ENCODE data around the gene TMEM69. TPM values are rescaled to one million over a fixed set of nuclear protein-coding genes. Genes with fewer than 3 reads are reported as not detected.
"Not testable (repeated sequence)": the region's sequence is repeated elsewhere in the genome, so short reads cannot be mapped to it uniquely, and the experiment has no call there.

Gene TMEM69
- total and polyA plus RNA-seq, 8 donors: 7.1 to 35.6 (median 14.2) TPM; not detected in 1

DNA sequence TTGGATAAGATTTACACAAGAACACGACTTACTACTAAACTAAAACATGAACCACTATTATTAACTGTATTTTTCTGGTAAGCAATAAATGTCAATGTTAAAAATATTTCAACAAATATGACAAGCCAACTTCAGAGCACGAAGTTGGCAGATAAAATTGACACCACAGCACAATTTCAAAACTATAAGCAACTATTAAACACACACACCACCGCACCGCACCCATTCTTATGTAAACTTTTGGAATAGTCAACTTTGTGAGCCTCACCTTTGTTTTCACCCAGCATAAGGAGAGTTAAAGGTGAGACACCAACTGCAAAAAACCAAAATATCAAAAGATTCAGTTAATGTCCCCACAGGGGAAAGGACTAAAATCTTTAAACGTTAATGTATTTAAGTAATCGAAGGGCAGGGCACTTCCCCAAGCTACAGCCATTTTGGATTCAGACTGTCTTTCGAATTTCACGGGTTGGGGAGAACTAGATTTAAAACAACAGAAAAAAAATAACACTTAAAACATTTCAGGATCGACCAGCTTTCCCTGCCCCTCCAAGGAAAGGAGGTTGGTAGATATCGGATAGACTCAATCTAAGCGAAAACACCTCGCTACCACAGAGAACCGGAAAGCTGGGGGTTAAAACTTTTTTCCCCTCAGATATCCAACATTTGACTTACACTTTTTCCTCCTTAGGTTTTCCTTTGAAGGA is 2.5 kb upstream of the TMEM69 start:
- DNase-seq: peak in 1 of 2 donors; percentile 64
- Histone ChIP-seq H3K27ac (peak overlapping the region; percentile 94 to 99 (median 96)), H3K27me3 (no peaks in the 10 kb centered on the region), H3K9me3 (no peaks in the 10 kb centered on the region), H3K4me1 (peaks cover 46 to 74% (median 61%) of the 10 kb centered on the region in 4 donors), H3K36me3 (no peaks in the 10 kb centered on the region), H3K4me3 (peak overlapping the region; percentile 81 to 99 (median 92))
- whole genome bisulfite sequencing, 5 donors: 0 to 1% (median 1%) methylated on average over 13 of the region's 13 CpGs
- TF ChIP-seq POLR2A (IDR thresholded peaks at IDR 0.05) (no peak), POLR2AphosphoS5 (IDR thresholded peaks at IDR 0.05) (no peak), CTCF (IDR thresholded peaks at IDR 0.05) (no peak), EP300 (IDR thresholded peaks at IDR 0.05) (no peak)
- intact Hi-C loops (cut with DNase I; ENCODE audit: low total_unique reads): no loop called here

DNA sequence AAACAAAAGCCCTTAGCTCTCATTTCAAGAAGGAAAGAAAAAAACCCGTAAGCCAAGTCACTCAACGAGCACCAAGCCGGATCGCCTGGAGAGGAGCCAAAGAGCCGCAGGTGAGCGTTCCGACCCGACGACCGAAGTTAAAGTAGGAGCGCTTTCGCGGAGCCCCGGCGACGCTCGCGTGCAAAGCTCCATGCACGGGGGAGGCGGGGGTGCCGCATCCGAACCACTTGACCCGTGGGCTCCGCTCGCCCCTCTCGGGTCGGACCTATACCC is 2.0 kb upstream of the TMEM69 start:
- DNase-seq: peak; percentile 80 to 85
- H3K27ac ChIP-seq: peak overlapping the region; percentile 94 to 99 (median 96)
- H3K4me3 ChIP-seq: peak overlapping the region; percentile 81 to 99 (median 92)
- H3K27me3 ChIP-seq: no peaks in the 10 kb centered on the region
- WGBS, 5 donors: 0 to 1% (median 0%) methylated on average over 24 to 27 of the region's 27 CpGs
- H3K36me3 ChIP-seq: peaks cover 0 to 2% (median under 1%) of the 10 kb centered on the region in 4 donors
- intact Hi-C loops (cut with DNase I; ENCODE audit: low total_unique reads): no loop called here
- H3K4me1 ChIP-seq: peaks cover 42 to 69% (median 57%) of the 10 kb centered on the region in 4 donors
- TF ChIP-seq POLR2A (IDR thresholded peaks at IDR 0.05) (no peak), EP300 (IDR thresholded peaks at IDR 0.05) (no peak), CTCF (IDR thresholded peaks at IDR 0.05) (no peak), POLR2AphosphoS5 (IDR thresholded peaks at IDR 0.05) (no peak)
- H3K9me3 ChIP-seq: no peaks in the 10 kb centered on the region

- H3K4me3 ChIP-seq: peak within 1 kb of the TSS; percentile 81 to 99 (median 92)
- H3K4me1 ChIP-seq: peaks cover 37 to 64% (median 53%) of the 10 kb centered on the region in 4 donors
- H3K36me3 ChIP-seq: peaks cover 0 to 7% (median 5%) of the 10 kb centered on the region in 4 donors
- WGBS, 5 donors: 0 to 1% (median 0%) methylated on average over 15 to 52 of the region's 52 CpGs
- DNase-seq: peak; percentile 98 to 99
- H3K9me3 ChIP-seq: no peaks in the 10 kb centered on the region
- H3K27ac ChIP-seq: peak within 1 kb of the TSS; percentile 94 to 99 (median 96)
- intact Hi-C loops (cut with DNase I; ENCODE audit: low total_unique reads): no loop called here
- no peaks in the 10 kb centered on the region for H3K27me3 ChIP-seq
- no peak for TF ChIP-seq EP300 (IDR thresholded peaks at IDR 0.05)
- TF ChIP-seq CTCF (IDR thresholded peaks at IDR 0.05): peak in 1 of 7 experiments; percentile 12
- peak in 2 of 4 donors; percentile 5 to 46 for TF ChIP-seq POLR2A (IDR thresholded peaks at IDR 0.05)
- TF ChIP-seq POLR2AphosphoS5 (IDR thresholded peaks at IDR 0.05): peak; percentile 60 to 88 (median 80)
Measured at GRCh38 chr1:45686288-45687013, 1.5 kb upstream of the TMEM69 start, which contains the start of gene GPBP1L1. Gene GPBP1L1 (minus strand): TSS chr1:45686533. CDS start chr1:45659087, 27,446 bp downstream.

GRCh38 chr1:45687014-45687753 is 797 bp upstream of the TMEM69 start:
- H3K27ac ChIP-seq: peak overlapping the region; percentile 94 to 99 (median 96)
- intact Hi-C loops (cut with DNase I; ENCODE audit: low total_unique reads): no loop called here

DNA sequence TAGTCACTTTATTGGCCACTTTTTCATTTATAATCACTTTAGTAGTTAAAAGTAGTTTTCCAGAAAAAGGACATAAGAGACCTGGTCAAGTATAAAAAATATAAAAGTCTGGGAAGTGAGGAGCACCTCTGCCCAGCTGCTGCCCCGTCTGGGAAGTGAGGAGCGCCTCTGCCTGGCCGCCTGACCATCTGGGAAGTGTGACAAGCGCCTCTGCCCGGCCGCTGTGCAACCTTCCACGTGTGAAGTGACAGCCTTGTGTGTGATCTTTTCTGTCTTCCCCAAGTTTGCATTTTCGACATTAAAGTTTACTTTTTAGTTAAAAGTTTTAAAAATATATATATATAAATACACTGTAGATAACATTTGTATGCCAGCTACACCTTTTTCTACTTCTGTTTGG is 5.8 kb downstream of the TMEM69 start:
- H3K27me3 ChIP-seq; H3K9me3 ChIP-seq; H3K27ac ChIP-seq; DNase-seq; intact Hi-C loops (cut with DNase I; ENCODE audit: low total_unique reads); H3K4me3 ChIP-seq: not testable (repeated sequence)
- Histone ChIP-seq H3K36me3 (peaks cover 23 to 73% (median 70%) of the 10 kb centered on the region in 4 donors), H3K4me1 (peaks cover 8 to 17% (median 13%) of the 10 kb centered on the region in 4 donors)
- WGBS, 5 donors: 82 to 87% (median 82%) methylated on average over 8 of the region's 8 CpGs

More at GRCh38 chr1:45687014-45687753, 797 bp upstream of the TMEM69 start:
- Histone ChIP-seq H3K4me1 (peaks cover 32 to 57% (median 49%) of the 10 kb centered on the region in 4 donors), H3K27me3 (no peaks in the 10 kb centered on the region), H3K9me3 (no peaks in the 10 kb centered on the region), H3K4me3 (peak overlapping the region; percentile 81 to 99 (median 92)), H3K36me3 (peaks cover 0 to 14% (median 12%) of the 10 kb centered on the region in 4 donors)
- no peak for TF ChIP-seq EP300 (IDR thresholded peaks at IDR 0.05)
- peak; percentile 75 to 96 (median 96) for TF ChIP-seq POLR2AphosphoS5 (IDR thresholded peaks at IDR 0.05)
- no peak for TF ChIP-seq CTCF (IDR thresholded peaks at IDR 0.05)
- peak in 2 of 4 donors; percentile 16 to 60 for TF ChIP-seq POLR2A (IDR thresholded peaks at IDR 0.05)
- WGBS, 5 donors: 0 to 1% (median 0%) methylated on average over 30 to 44 of the region's 44 CpGs
- DNase-seq: peak; percentile 98 to 100
